ENCODE results near the gene NOVA1.
A peak's percentile ranks its signal among the peaks of the same experiment; 100 is the strongest.

NOVA1 gene

GRCh38 chr14:26611259-26611658, 13.4 kb upstream of the NOVA1 start:
- no peak for DNase-seq (ENCODE audit: low read depth)
- no peak overlapping the region for H3K4me3 ChIP-seq (replicated peaks; ENCODE audit: low read depth, low read length)
- TF ChIP-seq CTCF (IDR thresholded peaks at IDR 0.05; ENCODE audit: low read length, missing control alignments) = no peak

- DNase-seq (ENCODE audit: low read depth) = peak; percentile 52
- H3K4me3 ChIP-seq (replicated peaks; ENCODE audit: low read depth, low read length) = no peak overlapping the region
- no peak for TF ChIP-seq CTCF (IDR thresholded peaks at IDR 0.05; ENCODE audit: low read length, missing control alignments)
These were observed 9.0 kb upstream of the NOVA1 start for GRCh38 chr14:26606729-26607312.

- no peak overlapping the region for H3K4me3 ChIP-seq (replicated peaks; ENCODE audit: low read depth, low read length)
- no peak for DNase-seq (ENCODE audit: low read depth)
- TF ChIP-seq CTCF (IDR thresholded peaks at IDR 0.05; ENCODE audit: low read length, missing control alignments) = no peak
These were observed 7.8 kb upstream of the NOVA1 start for GRCh38 chr14:26605602-26606001.

GRCh38 chr14:26602902-26603301, 5.1 kb upstream of the NOVA1 start:
- no peak overlapping the region for H3K4me3 ChIP-seq (replicated peaks; ENCODE audit: low read depth, low read length)
- no peak for TF ChIP-seq CTCF (IDR thresholded peaks at IDR 0.05; ENCODE audit: low read length, missing control alignments)
- DNase-seq (ENCODE audit: low read depth) = no peak

GRCh38 chr14:26601856-26602255, 4.0 kb upstream of the NOVA1 start:
- no peak overlapping the region for H3K4me3 ChIP-seq (replicated peaks; ENCODE audit: low read depth, low read length)
- DNase-seq (ENCODE audit: low read depth) = no peak
- TF ChIP-seq CTCF (IDR thresholded peaks at IDR 0.05; ENCODE audit: low read length, missing control alignments) = no peak

GRCh38 chr14:26599291-26599690, 1.5 kb upstream of the NOVA1 start:
- no peak for TF ChIP-seq CTCF (IDR thresholded peaks at IDR 0.05; ENCODE audit: low read length, missing control alignments)
- H3K4me3 ChIP-seq (replicated peaks; ENCODE audit: low read depth, low read length) = peak overlapping the region; percentile 77
- no peak for DNase-seq (ENCODE audit: low read depth)

GRCh38 chr14:26598672-26599131, 869 bp upstream of the NOVA1 start:
- no peak for TF ChIP-seq CTCF (IDR thresholded peaks at IDR 0.05; ENCODE audit: low read length, missing control alignments)
- peak overlapping the region; percentile 77 for H3K4me3 ChIP-seq (replicated peaks; ENCODE audit: low read depth, low read length)
- peak; percentile 45 for DNase-seq (ENCODE audit: low read depth)
